Testis (tissue), 3 donors: Measurements from ENCODE around the gene SHLD1. TPM values are rescaled to one million over a fixed set of nuclear protein-coding genes. Genes with fewer than 3 reads are reported as not detected.

Source experiments
- DNase-seq: peaks from one replicate; pipeline ENCODE4 v3.0.0-alpha.2; 2019
- H3K27ac ChIP-seq, 2 donors: fragments of 200-600 bp; sonication (generic); one replicate each; pipeline ENCODE4 v1.5.1; 2019
- H3K27me3 ChIP-seq: fragments of 200-600 bp; sonication (generic); one replicate; pipeline ENCODE4 v1.5.1; 2019
- H3K36me3 ChIP-seq: fragments of 200-600 bp; sonication (generic); one replicate; pipeline ENCODE4 v1.5.1; 2017; ENCODE audit warnings: low read depth; ENCODE audit errors: missing control alignments
- H3K4me1 ChIP-seq: fragments of 200-600 bp; sonication (generic); one replicate; pipeline ENCODE4 v1.5.1; 2019
- H3K4me3 ChIP-seq, 2 donors: fragments of 200-600 bp; sonication (generic); one replicate each; pipeline ENCODE4 v1.5.1; 2017 to 2019
- H3K9me3 ChIP-seq: fragments of 200-600 bp; sonication (generic); one replicate; pipeline ENCODE4 v1.5.1; 2017
- CTCF ChIP-seq, 3 experiments: fragments of 450-650 bp in 2 of 3; fragments of 200-600 bp in 1 of 3; sonication (generic) in 1 of 3; IDR thresholded peaks; one replicate each; pipeline ENCODE4 v1.5.1; 2016 to 2019; ENCODE audit warnings: antibody characterized with exemption in 3 of 3, mild to moderate bottlenecking in 2 of 3, moderate library complexity in 1 of 3
- POLR2A ChIP-seq: fragments of 450-650 bp; IDR thresholded peaks from one replicate; pipeline ENCODE4 v1.6.1; 2017; ENCODE audit warnings: antibody characterized with exemption, mild to moderate bottlenecking, moderate library complexity
- WGBS, 2 donors: methylation state at CpG; one replicate each; pipeline ENCODE4 v1.1.5; 2018; 5-methylcytosine and 5-hydroxymethylcytosine counted together
- intact Hi-C: fragments of 100-400 bp; cut with DNase I; formaldehyde crosslinking; loops from one replicate; pipeline ENCODE4 v1.15.1; 2023; ENCODE audit warnings: low total_unique reads
- polyA plus RNA-seq: library from polyadenylated mRNA; stranded (reverse); fragments of 350-450 nt; fragmentation: Illumina TruSeq; extraction: RNeasy Lipid Tissue Mini Kit (QIAGEN cat#74804); gene quantifications from one replicate; pipeline ENCODE4 v1.2.3, GENCODE V29; 2014; ENCODE audit warnings: low read depth, low replicate concordance; ENCODE audit not compliant: insufficient read depth
- total RNA-seq, 2 donors: library from RNA; depleted of rRNA; stranded (reverse); fragments of >200 nt; gene quantifications; one replicate each; pipeline ENCODE4 v1.2.3, GENCODE V29; 2016

Gene SHLD1
- total and polyA plus RNA-seq, 3 donors from 2014 or later: 2.2 to 6.0 (median 5.4) TPM

DNA sequence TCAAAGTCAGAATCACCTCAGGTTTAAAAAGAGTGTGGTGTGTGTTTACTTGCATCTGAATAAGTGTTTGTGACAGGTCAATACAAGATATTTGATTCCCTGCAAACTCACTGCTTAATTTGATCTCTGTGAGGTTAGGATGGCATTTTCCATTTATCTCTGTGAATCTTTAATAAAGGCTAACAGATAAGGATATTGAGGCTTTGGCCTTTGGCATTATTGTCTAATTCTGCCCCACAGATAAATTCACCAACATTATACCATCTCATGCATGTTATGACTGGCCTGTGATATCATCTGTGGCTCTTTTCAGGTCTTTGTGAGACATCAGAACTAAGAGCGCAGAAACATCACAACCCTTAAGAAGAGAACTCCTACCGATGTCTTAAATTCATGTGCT, 115.4 kb downstream of the SHLD1 start:
- DNase-seq: no peak
- peaks cover 5% of the 10 kb centered on the region for H3K4me1 ChIP-seq
- H3K4me3 ChIP-seq: no peak overlapping the region
- H3K36me3 ChIP-seq: no peaks in the 10 kb centered on the region
- H3K27ac ChIP-seq: no peak overlapping the region
- TF ChIP-seq CTCF (IDR thresholded peaks at IDR 0.05): no peak
- TF ChIP-seq POLR2A: no peak
- intact Hi-C loops: no loop called here
- 96 to 97% methylated on average over 2 of the region's 2 CpGs for WGBS, 2 donors
- H3K9me3 ChIP-seq: no peaks in the 10 kb centered on the region
- H3K27me3 ChIP-seq: no peaks in the 10 kb centered on the region

GRCh38 chr20:5870568-5870981, 120.4 kb downstream of the SHLD1 start:
- Histone ChIP-seq H3K4me3 (no peak overlapping the region), H3K36me3 (no peaks in the 10 kb centered on the region), H3K9me3 (no peaks in the 10 kb centered on the region), H3K27ac (no peak overlapping the region), H3K4me1 (peaks cover 3% of the 10 kb centered on the region), H3K27me3 (no peaks in the 10 kb centered on the region)
- peak; percentile 16 for DNase-seq
- TF ChIP-seq POLR2A (no peak), CTCF (IDR thresholded peaks at IDR 0.05) (no peak)
- WGBS, 2 donors: 22 to 23% methylated on average over 4 of the region's 4 CpGs
- intact Hi-C loops: no loop called here

GRCh38 chr20:5871459-5872410, 121.5 kb downstream of the SHLD1 start:
- Histone ChIP-seq H3K27me3 (no peaks in the 10 kb centered on the region), H3K4me3 (no peak overlapping the region), H3K36me3 (no peaks in the 10 kb centered on the region), H3K27ac (no peak overlapping the region), H3K4me1 (peaks cover 3% of the 10 kb centered on the region), H3K9me3 (no peaks in the 10 kb centered on the region)
- 65 to 76% methylated on average over 6 of the region's 6 CpGs for WGBS, 2 donors
- intact Hi-C loops: no loop called here
- no peak for DNase-seq
- TF ChIP-seq POLR2A (no peak), CTCF (IDR thresholded peaks at IDR 0.05) (no peak)

GRCh38 chr20:5877128-5877527, 126.9 kb downstream of the SHLD1 start:
- H3K36me3 ChIP-seq: no peaks in the 10 kb centered on the region
- no peaks in the 10 kb centered on the region for H3K4me1 ChIP-seq
- no peak for TF ChIP-seq POLR2A
- H3K27ac ChIP-seq: no peak overlapping the region
- intact Hi-C loops: no loop called here
- no peak overlapping the region for H3K4me3 ChIP-seq
- no peaks in the 10 kb centered on the region for H3K9me3 ChIP-seq
- H3K27me3 ChIP-seq: no peaks in the 10 kb centered on the region
- no peak for DNase-seq
- 63 to 79% methylated on average over 4 of the region's 4 CpGs for WGBS, 2 donors

GRCh38 chr20:5880326-5880725, 130.1 kb downstream of the SHLD1 start:
- intact Hi-C loops: no loop called here
- TF ChIP-seq CTCF (IDR thresholded peaks at IDR 0.05) (no peak), POLR2A (no peak)
- 76 to 81% methylated on average over 3 of the region's 3 CpGs for WGBS, 2 donors

More at GRCh38 chr20:5880326-5880725, 130.1 kb downstream of the SHLD1 start:
- Histone ChIP-seq H3K4me1 (no peaks in the 10 kb centered on the region), H3K27me3 (no peaks in the 10 kb centered on the region), H3K4me3 (no peak overlapping the region), H3K36me3 (no peaks in the 10 kb centered on the region), H3K9me3 (no peaks in the 10 kb centered on the region), H3K27ac (no peak overlapping the region)
- no peak for DNase-seq
